ENCODE data around the gene CCDC85C. TPM values are rescaled to one million over a fixed set of nuclear protein-coding genes. Genes with fewer than 3 reads are reported as not detected.
A peak's percentile ranks its signal among the peaks of the same experiment; 100 is the strongest.

Gene CCDC85C
- total and polyA plus RNA-seq, 2 of the 4 experiments (the other 2 are of a cell fraction), result 16.0 to 19.0 TPM

DNA sequence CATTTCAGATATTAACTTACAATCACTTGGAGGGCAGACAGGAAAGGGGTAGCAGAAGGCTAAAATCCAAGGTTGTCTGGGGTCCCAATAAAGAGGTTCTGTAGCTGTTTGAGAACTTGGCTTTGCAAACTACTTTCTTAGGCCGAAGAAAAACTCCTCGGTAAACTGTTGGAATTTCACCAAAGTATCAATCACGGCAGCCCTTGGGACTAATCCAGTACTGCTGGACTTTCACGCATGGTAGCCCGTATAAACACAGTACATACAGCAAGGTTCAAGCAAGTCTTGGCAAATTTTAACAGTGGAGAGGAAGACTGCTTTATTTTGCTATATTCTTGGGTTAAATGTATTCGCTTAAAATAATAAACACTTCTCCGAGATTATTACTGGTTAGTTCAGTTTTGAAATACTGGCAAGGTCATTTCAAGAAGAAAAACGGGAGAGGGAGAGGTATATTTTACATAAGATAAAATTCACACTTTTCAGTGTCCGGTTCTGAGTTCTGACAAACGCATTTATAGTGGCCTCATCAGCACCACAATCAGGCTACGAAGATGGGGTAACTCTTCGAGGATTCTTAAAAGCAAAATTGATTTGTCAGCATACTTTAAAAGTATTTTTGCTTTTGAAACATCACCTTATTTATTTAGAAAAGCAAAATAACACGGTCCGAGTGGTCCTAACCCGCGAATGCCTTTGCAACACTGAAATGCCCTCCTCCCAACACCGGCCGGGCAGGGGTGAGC, 124.7 kb downstream of the CCDC85C start:
- H3K4ac ChIP-seq (ENCODE audit: low read depth, low read length), result peak overlapping the region; percentile 27; the same call in 1 of the 2 replicates
- BruUV-seq (replicated peaks), result TSS peak; percentile 36

More for the DNA sequence above, 124.7 kb downstream of the CCDC85C start:
- Histone ChIP-seq H2BK20ac (ENCODE audit: low read depth, low read length) (no peak overlapping the region; the same call in 1 of the 2 replicates), H3K56ac (ENCODE audit: extremely low read depth, insufficient read depth, low read length) (0 out of 2 replicates have a peak overlapping the region, but pooled peaks have one; percentile 28), H3K9me1 (ENCODE audit: insufficient read depth, low read length) (peaks cover 10% of the 10 kb centered on the region), H4K91ac (ENCODE audit: insufficient read depth, low read depth, low read length) (no peak overlapping the region), H3K27me3 (ENCODE audit: control insufficient read depth, insufficient read depth, low read length) (no peaks in the 10 kb centered on the region), H4K20me1 (ENCODE audit: insufficient read depth, low read length) (peaks cover 58% of the 10 kb centered on the region), H3K23ac (ENCODE audit: low read depth, low read length) (peak overlapping the region; percentile 54; the same call in 1 of the 2 replicates), H3K4me1 (ENCODE audit: control insufficient read depth, insufficient read depth, low read length) (peaks cover 9% of the 10 kb centered on the region), H4K8ac (ENCODE audit: low read depth in 2 of 2, low read length in 2 of 2) (no peak overlapping the region), H2AFZ (replicated peaks; ENCODE audit: low read length, poor library complexity) (peak overlapping the region; percentile 93), H3K18ac (ENCODE audit: low read depth, low read length) (no peak overlapping the region), H2BK15ac (ENCODE audit: low read depth, low read length) (no peak overlapping the region), H2BK5ac (ENCODE audit: low read depth, low read length, poor library complexity, severe bottlenecking) (no peak overlapping the region), H4K5ac (ENCODE audit: low read depth, low read length) (no peak overlapping the region), H3K9me3 (ENCODE audit: control insufficient read depth, insufficient read depth, low read length) (no peaks in the 10 kb centered on the region), H2AK5ac (ENCODE audit: low read depth, low read length) (no peak overlapping the region), H3K9ac (ENCODE audit: low read depth, low read length) (peak overlapping the region; percentile 60), H3K4me2 (ENCODE audit: low read depth, low read length) (peak overlapping the region; percentile 95), H2AK9ac (replicated peaks; ENCODE audit: low read depth, low read length, poor library complexity) (peak overlapping the region; percentile 53), H3K14ac (replicated peaks; ENCODE audit: low read depth, low read length) (peak overlapping the region; percentile 52), H2BK120ac (ENCODE audit: low read depth, low read length) (no peak overlapping the region), H3K27ac (ENCODE audit: insufficient read depth, low read length) (peak overlapping the region; percentile 35; the same call in 1 of the 2 replicates), H3K79me1 (ENCODE audit: low read depth in 1 of 2, low read length in 2 of 2) (peaks cover 20 to 62% of the 10 kb centered on the region in 2 experiments; a peak in 3 of 4 replicates), H3K4me3 (ENCODE audit: insufficient read depth, low read depth, low read length) (peak overlapping the region; percentile 80), H3K36me3 (ENCODE audit: control insufficient read depth, insufficient read depth, low read length) (no peaks in the 10 kb centered on the region)
- TF ChIP-seq MAFK (IDR thresholded peaks at IDR 0.05; ENCODE audit: low read depth, low read length) (peak; percentile 82), MXI1 (IDR thresholded peaks at IDR 0.05; ENCODE audit: borderline replicate concordance, low read depth, low read length) (no peak)
- POLR2A ChIA-PET (ENCODE audit: unreplicated experiment), result no interaction called here
- CTCF ChIA-PET, result no interaction called here
- dilution Hi-C loops (cut with HindIII; ENCODE audit: low sequenced_read_pairs, unreplicated experiment) (no loop called here), in situ Hi-C loops (cut with MboI; ENCODE audit: low sequenced_read_pairs) (no loop called here), intact Hi-C loops (cut with micrococcal nuclease) (no loop called here)
- no peak for ATAC-seq (ENCODE audit: low read depth)
- peak; percentile 16 for DNase-seq
- 0% methylated on average over 2 of the region's 18 CpGs; no CpG with 5 or more reads in 1 of the 2 experiments for WGBS, 2 experiments (ENCODE audit: extremely low coverage in 2 of 2, insufficient read length in 1 of 2)
